Stomach (tissue), 9 donors: ENCODE data around the gene EXOC4. TPM values are rescaled to one million over a fixed set of nuclear protein-coding genes. Genes with fewer than 3 reads are reported as not detected.

Source experiments
- DNase-seq, 2 donors: peaks; one replicate each; pipeline versions ENCODE4 v3.0.0 to v3.0.0-alpha.2; 2013 to 2019
- H3K27ac ChIP-seq, 5 donors: fragments of 200-600 bp in 4 of 5; sonication (generic) in 4 of 5; one replicate each; pipeline ENCODE4 v1.5.1; 2013 to 2019; ENCODE audit warnings: mild to moderate bottlenecking in 1 of 5, moderate library complexity in 1 of 5
- H3K27me3 ChIP-seq, 3 donors: fragments of 200-600 bp; sonication (generic); one replicate each; pipeline ENCODE4 v1.5.1; 2017 to 2019; ENCODE audit warnings: mixed run types in 1 of 3
- H3K36me3 ChIP-seq, 4 donors: fragments of 200-600 bp; sonication (generic); 1 replicate in 3 of 4; 2 replicates in 1 of 4; pipeline ENCODE4 v1.5.1; 2016 to 2019
- H3K4me1 ChIP-seq, 4 donors: fragments of 200-600 bp; sonication (generic); one replicate each; pipeline ENCODE4 v1.5.1; 2016 to 2019
- H3K4me3 ChIP-seq, 4 donors: fragments of 200-600 bp; sonication (generic) in 3 of 4; one replicate each; pipeline ENCODE4 v1.5.1; 2016 to 2019; ENCODE audit warnings: mild to moderate bottlenecking in 1 of 4
- H3K9me3 ChIP-seq, 4 donors: fragments of 200-600 bp; sonication (generic); one replicate each; pipeline ENCODE4 v1.5.1; 2016 to 2019
- EP300 ChIP-seq: sonication (generic); formaldehyde crosslinking; IDR thresholded peaks from one replicate; pipeline ENCODE4 v1.6.1; 2017; ENCODE audit warnings: antibody characterized with exemption
- POLR2A ChIP-seq, 4 donors: fragments of 450-650 bp; IDR thresholded peaks; one replicate each; pipeline ENCODE4 v1.6.1; 2016; ENCODE audit warnings: antibody characterized with exemption in 4 of 4, control low read depth in 2 of 4, mild to moderate bottlenecking in 1 of 4, moderate library complexity in 1 of 4
- POLR2AphosphoS5 ChIP-seq, 3 donors: sonication (generic); formaldehyde crosslinking; IDR thresholded peaks; one replicate each; pipeline ENCODE4 v1.6.1; 2016; ENCODE audit warnings: antibody characterized with exemption in 3 of 3
- WGBS, 5 donors: extraction: QIAGEN DNeasy Blood & Tissue Kit in 3 of 5; methylation state at CpG; one replicate each; pipeline versions ENCODE4 v1.1.5 to v1.1.7; 2013 to 2018; 5-methylcytosine and 5-hydroxymethylcytosine counted together
- intact Hi-C: fragments of 100-400 bp; cut with DNase I; formaldehyde crosslinking; loops from one replicate; pipeline ENCODE4 v1.15.1; 2023; ENCODE audit warnings: low total_unique reads
- polyA plus RNA-seq, 3 donors: library from polyadenylated mRNA; stranded (reverse); fragments of 200-250 nt; gene quantifications; one replicate each; pipeline ENCODE4 v1.2.3, GENCODE V29; 2013
- total RNA-seq, 5 donors: library from RNA; depleted of rRNA; stranded (reverse); fragments of >200 nt; gene quantifications; one replicate each; pipeline versions ENCODE4 v1.1.0 to v1.2.3, GENCODE V29; 2014 to 2016
- TF ChIP-seq, protein P1 (sequence below), 7 experiments: fragments of 450-650 bp in 4 of 7; fragments of 200-600 bp in 3 of 7; sonication (generic) in 3 of 7; IDR thresholded peaks; one replicate each; pipeline ENCODE4 v1.5.1; 2016 to 2019; ENCODE audit warnings: antibody characterized with exemption in 7 of 7, control low read depth in 2 of 7, mild to moderate bottlenecking in 1 of 7
- donor health status: healthy with polysubstance abuse.
- donor health status: Bipolar disorder and iron deficiency.
- donor health status: healthy.

The EXOC4 gene
- total and polyA plus RNA-seq, 8 donors, result 14.1 to 339 (median 61.1) TPM

- intact Hi-C loops, result no loop called here
- Histone ChIP-seq H3K36me3 (peaks cover 0 to 7% (median 0%) of the 10 kb centered on the region in 4 donors), H3K27me3 (no peaks in the 10 kb centered on the region), H3K9me3 (no peaks in the 10 kb centered on the region), H3K27ac (no peak overlapping the region), H3K4me3 (no peak overlapping the region), H3K4me1 (no peaks in the 10 kb centered on the region)
- 80 to 87% (median 82%) methylated on average over 6 of the region's 6 CpGs for WGBS, 5 donors
- TF ChIP-seq EP300, result no peak
- DNase-seq, result no peak
These were observed 694.8 kb downstream of the EXOC4 start for GRCh38 chr7:133947458-133948254.

- TF ChIP-seq POLR2AphosphoS5 (IDR thresholded peaks at IDR 0.05) (no peak), POLR2A (IDR thresholded peaks at IDR 0.05) (no peak), EP300 (no peak)
- TF ChIP-seq, protein P1, sequence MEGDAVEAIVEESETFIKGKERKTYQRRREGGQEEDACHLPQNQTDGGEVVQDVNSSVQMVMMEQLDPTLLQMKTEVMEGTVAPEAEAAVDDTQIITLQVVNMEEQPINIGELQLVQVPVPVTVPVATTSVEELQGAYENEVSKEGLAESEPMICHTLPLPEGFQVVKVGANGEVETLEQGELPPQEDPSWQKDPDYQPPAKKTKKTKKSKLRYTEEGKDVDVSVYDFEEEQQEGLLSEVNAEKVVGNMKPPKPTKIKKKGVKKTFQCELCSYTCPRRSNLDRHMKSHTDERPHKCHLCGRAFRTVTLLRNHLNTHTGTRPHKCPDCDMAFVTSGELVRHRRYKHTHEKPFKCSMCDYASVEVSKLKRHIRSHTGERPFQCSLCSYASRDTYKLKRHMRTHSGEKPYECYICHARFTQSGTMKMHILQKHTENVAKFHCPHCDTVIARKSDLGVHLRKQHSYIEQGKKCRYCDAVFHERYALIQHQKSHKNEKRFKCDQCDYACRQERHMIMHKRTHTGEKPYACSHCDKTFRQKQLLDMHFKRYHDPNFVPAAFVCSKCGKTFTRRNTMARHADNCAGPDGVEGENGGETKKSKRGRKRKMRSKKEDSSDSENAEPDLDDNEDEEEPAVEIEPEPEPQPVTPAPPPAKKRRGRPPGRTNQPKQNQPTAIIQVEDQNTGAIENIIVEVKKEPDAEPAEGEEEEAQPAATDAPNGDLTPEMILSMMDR (IDR thresholded peaks at IDR 0.05), result no peak
- intact Hi-C loops, result no loop called here
- Histone ChIP-seq H3K4me1 (no peaks in the 10 kb centered on the region), H3K9me3 (no peaks in the 10 kb centered on the region), H3K36me3 (peaks cover 0 to 7% (median 0%) of the 10 kb centered on the region in 4 donors), H3K27me3 (no peaks in the 10 kb centered on the region), H3K27ac (no peak overlapping the region), H3K4me3 (no peak overlapping the region)
- 90 to 99% (median 96%) methylated on average over 6 of the region's 6 CpGs for WGBS, 5 donors
- DNase-seq, result no peak
These were observed 695.7 kb downstream of the EXOC4 start for GRCh38 chr7:133948588-133948987.

- DNase-seq, result no peak
- no peaks in the 10 kb centered on the region for H3K9me3 ChIP-seq
- H3K27ac ChIP-seq, result no peak overlapping the region
- intact Hi-C loops, result no loop called here
- WGBS, 5 donors, result 77 to 96% (median 91%) methylated on average over 4 of the region's 4 CpGs
- no peak overlapping the region for H3K4me3 ChIP-seq
- H3K27me3 ChIP-seq, result no peaks in the 10 kb centered on the region
- peaks cover 0 to 7% (median 2%) of the 10 kb centered on the region in 4 donors for H3K36me3 ChIP-seq
- TF ChIP-seq POLR2A (IDR thresholded peaks at IDR 0.05) (no peak), POLR2AphosphoS5 (IDR thresholded peaks at IDR 0.05) (no peak), EP300 (no peak)
- TF ChIP-seq, protein P1 (IDR thresholded peaks at IDR 0.05), result no peak
- no peaks in the 10 kb centered on the region for H3K4me1 ChIP-seq
These were observed 698.0 kb downstream of the EXOC4 start for GRCh38 chr7:133950855-133951254.

- H3K9me3 ChIP-seq, result no peaks in the 10 kb centered on the region
- 93 to 100% (median 95%) methylated on average over 2 of the region's 2 CpGs for WGBS, 5 donors
- TF ChIP-seq POLR2AphosphoS5 (IDR thresholded peaks at IDR 0.05) (no peak), EP300 (no peak), POLR2A (IDR thresholded peaks at IDR 0.05) (no peak)
- TF ChIP-seq, protein P1 (IDR thresholded peaks at IDR 0.05), result no peak
- H3K36me3 ChIP-seq, result peaks cover 0 to 7% (median 2%) of the 10 kb centered on the region in 4 donors
- no peaks in the 10 kb centered on the region for H3K4me1 ChIP-seq
- H3K27ac ChIP-seq, result no peak overlapping the region
- intact Hi-C loops, result no loop called here
- H3K27me3 ChIP-seq, result no peaks in the 10 kb centered on the region
- H3K4me3 ChIP-seq, result no peak overlapping the region
- no peak for DNase-seq
These were observed 702.3 kb downstream of the EXOC4 start for GRCh38 chr7:133955208-133955607.

- no peak for DNase-seq
- Histone ChIP-seq H3K9me3 (no peaks in the 10 kb centered on the region), H3K4me3 (no peak overlapping the region), H3K27ac (no peak overlapping the region), H3K36me3 (peaks cover 0 to 4% (median 0%) of the 10 kb centered on the region in 4 donors), H3K4me1 (no peaks in the 10 kb centered on the region), H3K27me3 (no peaks in the 10 kb centered on the region)
- WGBS, 5 donors, result 55 to 72% (median 65%) methylated on average over 2 of the region's 2 CpGs
- TF ChIP-seq POLR2AphosphoS5 (IDR thresholded peaks at IDR 0.05) (no peak), POLR2A (IDR thresholded peaks at IDR 0.05) (no peak), EP300 (no peak)
- TF ChIP-seq, protein P1 (IDR thresholded peaks at IDR 0.05), result no peak
- intact Hi-C loops, result no loop called here
These were observed 705.0 kb downstream of the EXOC4 start for GRCh38 chr7:133957845-133958244.
